GM12878 (cell line): ENCODE data around the gene IMMP2L. TPM values are rescaled to one million over a fixed set of nuclear protein-coding genes. Genes with fewer than 3 reads are reported as not detected.

ENCODE experiments used
- ATAC-seq: fragments of 200-7000 bp; cut with Tn5 transposase; 3 replicates; pipeline ENCODE4 v1.9.1; 2020; ENCODE audit warnings: mild to moderate bottlenecking, moderate library complexity
- BruUV-seq: library from RNA; stranded (reverse); fragments of 400-500 nt; replicated peaks from 2 replicates; lab custom pipeline; 2021; lab: Mats Ljungman, UMichigan
- CTCF ChIA-PET: fragments of 300-600 bp; sonication (Branson Sonifier 250); formaldehyde crosslinking; extraction: SDS; loops from one replicate; lab custom pipeline; 2021; ENCODE audit warnings: inconsistent platforms; lab: Yijun Ruan, JAX
- POLR2A ChIA-PET: fragments of 350-600 bp; formaldehyde crosslinking; extraction: SDS; loops from one replicate; lab custom pipeline; 2021; ENCODE audit warnings: inconsistent platforms; lab: Charles Lee
- RAD21 ChIA-PET: fragments of 300-600 bp; sonication (Branson Sonifier 250); formaldehyde crosslinking; loops from one replicate; lab custom pipeline; 2023; ENCODE audit warnings: antibody characterized with exemption; ENCODE audit not compliant: unreplicated experiment; lab: Charles Lee
- SMC1A ChIA-PET: fragments of 300-600 bp; sonication (Branson Sonifier 250); formaldehyde crosslinking; loops from one replicate; lab custom pipeline; 2023; ENCODE audit not compliant: unreplicated experiment, uncharacterized antibody; lab: Charles Lee
- DNase-seq: peaks from one replicate; pipeline ENCODE4 v3.0.0-alpha.2; 2011; ENCODE audit warnings: low read depth, low spot score
- FAIRE-seq: peaks from 3 replicates; lab custom pipeline; 2011; peaks lifted over from hg19 to GRCh38; lab: Jason Lieb, UNC
- H2AFZ ChIP-seq: 2 replicates; pipeline ENCODE4 v1.6.0; 2011; ENCODE audit warnings: low read depth, low read length, control low read depth; ENCODE audit not compliant: control insufficient read depth
- H3K27ac ChIP-seq: 2 replicates; pipeline ENCODE4 v1.5.1; 2011; ENCODE audit warnings: control low read depth; ENCODE audit not compliant: control insufficient read depth, insufficient read depth
- H3K27me3 ChIP-seq, 2 experiments: replicated peaks in 1 of 2; 2 replicates each; pipeline versions ENCODE4 v1.6.0 to v1.6.1; 2011; ENCODE audit warnings: low read length in 1 of 2; ENCODE audit not compliant: control insufficient read depth in 2 of 2, insufficient read depth in 2 of 2
- H3K36me3 ChIP-seq, 2 experiments: 2 replicates each; pipeline ENCODE4 v1.5.1; 2011; ENCODE audit warnings: low read length in 1 of 2; ENCODE audit not compliant: control insufficient read depth in 2 of 2, insufficient read depth in 2 of 2
- H3K4me1 ChIP-seq: 2 replicates; pipeline ENCODE4 v1.6.1; 2011; ENCODE audit warnings: mild to moderate bottlenecking, low read length, moderate library complexity, mixed read lengths; ENCODE audit not compliant: control insufficient read depth, insufficient read depth
- H3K4me2 ChIP-seq: 2 replicates; pipeline ENCODE4 v1.6.0; 2011; ENCODE audit warnings: control low read depth; ENCODE audit not compliant: control insufficient read depth, insufficient read depth
- H3K4me3 ChIP-seq: fragments of 200-600 bp; sonication (generic); 2 replicates; pipeline ENCODE4 v1.5.1; 2016
- H3K79me2 ChIP-seq: 2 replicates; pipeline ENCODE4 v1.6.0; 2011; ENCODE audit warnings: low read length; ENCODE audit not compliant: control insufficient read depth, insufficient read depth
- H3K9ac ChIP-seq: 2 replicates; pipeline ENCODE4 v1.8.0; 2011; ENCODE audit warnings: low read length, control low read depth, mixed read lengths; ENCODE audit not compliant: control insufficient read depth, insufficient read depth
- H3K9me3 ChIP-seq: replicated peaks from 3 replicates; pipeline ENCODE4 v1.5.1; 2011; ENCODE audit warnings: mild to moderate bottlenecking, low read length; ENCODE audit not compliant: control insufficient read depth, insufficient read depth
- H4K20me1 ChIP-seq: 2 replicates; pipeline ENCODE4 v1.6.0; 2011; ENCODE audit not compliant: control insufficient read depth, insufficient read depth
- ATF7 ChIP-seq: fragments of 450-650 bp; IDR thresholded peaks from 2 replicates; pipeline ENCODE4 v1.6.1; 2016; ENCODE audit warnings: low read depth, mild to moderate bottlenecking
- BCL3 ChIP-seq: IDR thresholded peaks from 2 replicates; pipeline ENCODE4 v1.6.1; 2011; ENCODE audit warnings: borderline replicate concordance, low read depth, mild to moderate bottlenecking, moderate library complexity, low read length; ENCODE audit not compliant: insufficient read depth, poor library complexity, severe bottlenecking
- BCLAF1 ChIP-seq: fragments of 450-650 bp; IDR thresholded peaks from 2 replicates; pipeline ENCODE4 v1.6.1; 2017; ENCODE audit warnings: antibody characterized with exemption, mild to moderate bottlenecking, moderate library complexity
- CBFB ChIP-seq: IDR thresholded peaks from 2 replicates; pipeline ENCODE4 v1.6.1; 2016; ENCODE audit warnings: antibody characterized with exemption, low read depth
- CHD4 ChIP-seq: fragments of 200-600 bp; sonication (generic); IDR thresholded peaks from 2 replicates; pipeline ENCODE4 v1.6.1; 2016; ENCODE audit warnings: mild to moderate bottlenecking
- ELK1 ChIP-seq: IDR thresholded peaks from 2 replicates; pipeline ENCODE4 v1.6.1; 2012; ENCODE audit warnings: low read depth, low read length, improper control_type of control experiment
- IKZF1 ChIP-seq: fragments of 450-650 bp; conservative IDR thresholded peaks from 2 replicates; pipeline ENCODE4 v1.6.1; 2017; ENCODE audit warnings: antibody characterized with exemption, mild to moderate bottlenecking
- KDM1A ChIP-seq: fragments of 200-600 bp; sonication (generic); IDR thresholded peaks from 2 replicates; pipeline ENCODE4 v1.6.1; 2016; ENCODE audit warnings: borderline replicate concordance
- PAX5 ChIP-seq: IDR thresholded peaks from 2 replicates; pipeline ENCODE4 v1.6.1; 2011; ENCODE audit warnings: low read depth, low read length, borderline replicate concordance
- SREBF1 ChIP-seq: IDR thresholded peaks from 2 replicates; pipeline ENCODE4 v1.6.1; 2012; ENCODE audit warnings: mild to moderate bottlenecking, low read length
- SUZ12 ChIP-seq: fragments of 200-600 bp; sonication (generic); IDR thresholded peaks from one replicate; pipeline ENCODE4 v1.6.1; 2018; ENCODE audit warnings: antibody characterized with exemption, mild to moderate bottlenecking; ENCODE audit not compliant: unreplicated experiment
- TARDBP ChIP-seq: IDR thresholded peaks from 2 replicates; pipeline ENCODE4 v1.6.1; 2016; ENCODE audit warnings: borderline replicate concordance
- YBX1 ChIP-seq: fragments of 450-650 bp; IDR thresholded peaks from 2 replicates; pipeline ENCODE4 v1.6.1; 2016; ENCODE audit warnings: antibody characterized with exemption
- ZBED1 ChIP-seq: IDR thresholded peaks from 2 replicates; pipeline ENCODE4 v1.6.1; 2016; ENCODE audit warnings: borderline replicate concordance
- ZNF217 ChIP-seq: fragments of 450-650 bp; IDR thresholded peaks from 2 replicates; pipeline ENCODE4 v1.6.1; 2017; ENCODE audit warnings: antibody characterized with exemption, mild to moderate bottlenecking
- ZSCAN29 ChIP-seq: fragments of 450-650 bp; IDR thresholded peaks from 2 replicates; pipeline ENCODE4 v1.6.1; 2017; ENCODE audit warnings: mild to moderate bottlenecking, moderate library complexity
- WGBS: methylation state at CpG from one replicate; pipeline ENCODE4 v1.1.6; 2016; ENCODE audit warnings: low lambda C conversion rate; ENCODE audit not compliant: insufficient replicate concordance, insufficient coverage; ENCODE audit errors: missing lambda C conversion rate; 5-methylcytosine and 5-hydroxymethylcytosine counted together
- in situ Hi-C: fragments of 300-500 bp; cut with MboI; formaldehyde crosslinking; loops from 9 replicates; pipeline ENCODE4 v1.14.3; 2018; ENCODE audit warnings: mixed read lengths
- intact Hi-C: fragments of 100-400 bp; cut with micrococcal nuclease; formaldehyde crosslinking; loops from one replicate; pipeline ENCODE4 v1.14.2; 2022; ENCODE audit not compliant: unreplicated experiment
- polyA plus RNA-seq, 11 experiments: library from polyadenylated mRNA; depleted of rRNA in 4 of 11; unstranded in 6 of 11; stranded (reverse) in 5 of 11; fragments of >200 nt; fragmentation: Nextera tagmentation in 4 of 11; fragmentation: Illumina TruSeq in 1 of 11; extraction: Ambion mirVana in 4 of 11; extraction: Trizol in 1 of 11; gene quantifications; 1 replicate in 1 of 11; 2 replicates in 10 of 11; pipeline versions ENCODE4 v1.2.1 to v1.2.3, GENCODE V29; 2011 to 2016; ENCODE audit warnings: inconsistent platforms in 2 of 11, missing spikeins in 2 of 11, low read depth in 1 of 11
- total RNA-seq, 4 experiments: library from RNA; depleted of rRNA in 3 of 4; stranded (reverse); fragments of >200 nt in 3 of 4; fragmentation: Illumina TruSeq in 1 of 4; extraction: Trizol in 1 of 4; gene quantifications; 2 replicates each; pipeline versions ENCODE4 v1.2.1 to v1.2.3, GENCODE V29; 2013 to 2021

IMMP2L gene
- total and polyA plus RNA-seq, 10 of the 15 experiments (the other 5 are each of a cell fraction or from before 2014, with no cell fraction given), result 12.6 to 46.3 (median 19.6) TPM

GRCh38 chr7:110801502-110801901, 760.8 kb downstream of the IMMP2L start:
- Histone ChIP-seq H3K4me1 (no peaks in the 10 kb centered on the region), H4K20me1 (no peaks in the 10 kb centered on the region), H3K79me2 (no peaks in the 10 kb centered on the region), H3K9ac (no peak overlapping the region), H3K4me2 (no peak overlapping the region), H3K36me3 (no peaks in the 10 kb centered on the region), H3K27ac (no peak overlapping the region), H3K9me3 (no peaks in the 10 kb centered on the region), H3K4me3 (no peak overlapping the region), H3K27me3 (no peaks in the 10 kb centered on the region), H2AFZ (no peak overlapping the region)
- no peak for TF ChIP-seq IKZF1
- TF ChIP-seq ZNF217, result no peak
- no peak for TF ChIP-seq CBFB
- TF ChIP-seq BCLAF1, result no peak
- TF ChIP-seq ZBED1, result no peak
- no peak for TF ChIP-seq ELK1
- no peak for TF ChIP-seq SUZ12
- TF ChIP-seq BCL3, result no peak
- TF ChIP-seq PAX5, result no peak
- no peak for TF ChIP-seq TARDBP
- no peak for TF ChIP-seq CHD4
- no peak for TF ChIP-seq ATF7
- no peak for TF ChIP-seq YBX1
- no peak for TF ChIP-seq ZSCAN29
- TF ChIP-seq KDM1A, result no peak
- TF ChIP-seq SREBF1, result no peak
- WGBS, result 0% methylated on average over 1 of the region's 1 CpG
- FAIRE-seq, result no peak
- intact Hi-C loops, result no loop called here
- ATAC-seq, result peak; percentile 82
- no TSS peak for BruUV-seq
- in situ Hi-C loops, result no loop called here
- ChIA-PET RAD21 (no interaction called here), POLR2A (no interaction called here), CTCF (interaction anchor here (1.3 kb wide), 1 partner anchor 19 kb away, joined by 3 read pairs; no protein-coding TSS in a partner anchor), SMC1A (no interaction called here)
- peak; percentile 1 for DNase-seq
